ENCODE data around the gene PTPRK. TPM values are rescaled to one million over a fixed set of nuclear protein-coding genes. Genes with fewer than 3 reads are reported as not detected.

The PTPRK gene
- total and polyA plus RNA-seq, 2 of the 13 experiments (the other 11 are each of a cell fraction or from before 2014, with no cell fraction given), result 43.6 to 98.3 TPM

GRCh38 chr6:128508588-128509296, 11.7 kb downstream of the PTPRK start (continued):
- TF ChIP-seq ZNF784 (CRISPR knock-in tag; IDR thresholded peaks at IDR 0.05; ENCODE audit: borderline replicate concordance), result 0 out of 2 replicates have a peak, but pooled peaks have one; percentile 10
- TF ChIP-seq MTF2 (CRISPR knock-in tag; IDR thresholded peaks at IDR 0.05; ENCODE audit: borderline replicate concordance), result no peak
- peak; percentile 78; the same call in 1 of the 2 replicates for TF ChIP-seq DPF2 (CRISPR knock-in tag; IDR thresholded peaks at IDR 0.05; ENCODE audit: borderline replicate concordance, low read depth)
- peak; percentile 78; the same call in 1 of the 2 replicates for TF ChIP-seq ARID3A (IDR thresholded peaks at IDR 0.05; ENCODE audit: low read depth, low read length)
- TF ChIP-seq DZIP1 (CRISPR knock-in tag; IDR thresholded peaks at IDR 0.05), result no peak
- TF ChIP-seq KLF15 (CRISPR knock-in tag; IDR thresholded peaks at IDR 0.05; ENCODE audit: borderline replicate concordance), result no peak
- TF ChIP-seq MEF2D (CRISPR knock-in tag; IDR thresholded peaks at IDR 0.05), result 0 out of 2 replicates have a peak, but pooled peaks have one; percentile 27
- TF ChIP-seq ATF5 (CRISPR knock-in tag; IDR thresholded peaks at IDR 0.05; ENCODE audit: low read depth), result no peak
- peak; percentile 31 for TF ChIP-seq SKI (IDR thresholded peaks at IDR 0.05; ENCODE audit: partially characterized antibody)
- TF ChIP-seq SOX13 (IDR thresholded peaks at IDR 0.05), result peak; percentile 57; the same call in 1 of the 2 replicates
- peak in 1 of 2 experiments; percentile 89; a peak in 2 of 4 replicates for TF ChIP-seq SOX13 (CRISPR knock-in tag; conservative IDR thresholded peaks at IDR 0.05 in 1 of 2, IDR thresholded peaks at IDR 0.05 in 1 of 2)
- no peak for TF ChIP-seq HMG20B (CRISPR knock-in tag; conservative IDR thresholded peaks at IDR 0.05)
- TF ChIP-seq FOXK2 (IDR thresholded peaks at IDR 0.05), result peak; percentile 68; the same call in 1 of the 2 replicates
- peak; percentile 64; the same call in 1 of the 2 replicates for TF ChIP-seq IKZF5 (CRISPR knock-in tag; IDR thresholded peaks at IDR 0.05)
- TF ChIP-seq RARG (CRISPR knock-in tag; IDR thresholded peaks at IDR 0.05; ENCODE audit: low read depth), result 0 out of 2 replicates have a peak, but pooled peaks have one; percentile 52
- TF ChIP-seq ERF (CRISPR knock-in tag; IDR thresholded peaks at IDR 0.05), result peak; percentile 22; the same call in 1 of the 2 replicates
- TF ChIP-seq GATAD1 (CRISPR knock-in tag; IDR thresholded peaks at IDR 0.05), result peak; percentile 10; the same call in 1 of the 2 replicates
- peak in 1 of 2 experiments; percentile 61; a peak in 1 of 4 replicates for TF ChIP-seq POLR2A (IDR thresholded peaks at IDR 0.05; ENCODE audit: insufficient read depth in 1 of 2, low read depth in 2 of 2, low read length in 2 of 2)
- TF ChIP-seq PPARG (CRISPR knock-in tag; conservative IDR thresholded peaks at IDR 0.05), result 0 out of 2 replicates have a peak, but pooled peaks have one; percentile 11
- peak; percentile 45; the same call in 1 of the 2 replicates for TF ChIP-seq POLR2G (IDR thresholded peaks at IDR 0.05; ENCODE audit: low read depth, low read length)
- peak; percentile 74; the same call in 1 of the 2 replicates for TF ChIP-seq KAT8 (CRISPR knock-in tag; IDR thresholded peaks at IDR 0.05)
- no peak for TF ChIP-seq TGIF2 (CRISPR knock-in tag; IDR thresholded peaks at IDR 0.05)

Measured in HepG2 (cell line).